RKO (cell line): ENCODE measurements around the gene MDFIC.

Source experiments
- DNase-seq: peaks from one replicate; pipeline ENCODE4 v3.0.0-alpha.2; 2016; ENCODE audit warnings: low spot score

Gene MDFIC

GRCh38 chr7:114997487-114998404 lies 75.9 kb downstream of the MDFIC start:
- DNase-seq: no peak

- peak; percentile 27 for DNase-seq
Measured at GRCh38 chr7:115004121-115004520, 82.2 kb downstream of the MDFIC start.

- no peak for DNase-seq
Measured at GRCh38 chr7:115005251-115005650, 83.4 kb downstream of the MDFIC start.

- no peak for DNase-seq
Measured at GRCh38 chr7:115005953-115006352, 84.1 kb downstream of the MDFIC start.

GRCh38 chr7:115007751-115008150 lies 85.9 kb downstream of the MDFIC start:
- DNase-seq: no peak

GRCh38 chr7:115008465-115009114 lies 86.7 kb downstream of the MDFIC start:
- no peak for DNase-seq

- DNase-seq: no peak
Measured at GRCh38 chr7:115009139-115009538, 87.2 kb downstream of the MDFIC start.

GRCh38 chr7:115009736-115010440 lies 88.0 kb downstream of the MDFIC start:
- no peak for DNase-seq

- DNase-seq: no peak
Measured at GRCh38 chr7:115010441-115010820, 88.5 kb downstream of the MDFIC start.

- no peak for DNase-seq
Measured at GRCh38 chr7:115013886-115014285, 92.0 kb downstream of the MDFIC start.

GRCh38 chr7:115014794-115015193 lies 92.9 kb downstream of the MDFIC start:
- DNase-seq: no peak

- DNase-seq: no peak
Measured at GRCh38 chr7:115015619-115016018, 93.7 kb downstream of the MDFIC start.

GRCh38 chr7:115019882-115020605 lies 98.2 kb downstream of the MDFIC start:
- no peak for DNase-seq

- no peak for DNase-seq
Measured at GRCh38 chr7:115023219-115023618, 101.3 kb downstream of the MDFIC start.

- no peak for DNase-seq
Measured at GRCh38 chr7:115024276-115024675, 102.4 kb downstream of the MDFIC start.

GRCh38 chr7:115032715-115033703 lies 111.1 kb downstream of the MDFIC start:
- DNase-seq: no peak

GRCh38 chr7:115033917-115034459 lies 112.1 kb downstream of the MDFIC start:
- no peak for DNase-seq

GRCh38 chr7:115034515-115034914 lies 112.6 kb downstream of the MDFIC start:
- DNase-seq: no peak

- DNase-seq: no peak
Measured at GRCh38 chr7:115037128-115037802, 115.4 kb downstream of the MDFIC start.

- no peak for DNase-seq
Measured at GRCh38 chr7:115038158-115038557, 116.3 kb downstream of the MDFIC start.
